Gastroesophageal sphincter (tissue), 4 donors: ENCODE measurements around the gene BCL2. TPM values are rescaled to one million over a fixed set of nuclear protein-coding genes. Genes with fewer than 3 reads are reported as not detected.

Source experiments
- ATAC-seq: fragments of 150-250 bp; one replicate; pipeline ENCODE4 v1.9.1; 2016; ENCODE audit warnings: mild to moderate bottlenecking, moderate library complexity
- H3K27ac ChIP-seq, 4 donors: fragments of 200-600 bp; sonication (generic) in 3 of 4; 1 replicate in 3 of 4; 2 replicates in 1 of 4; pipeline ENCODE4 v1.5.1; 2016 to 2019
- H3K27me3 ChIP-seq: fragments of 200-600 bp; sonication (generic); one replicate; pipeline ENCODE4 v1.5.1; 2019
- H3K36me3 ChIP-seq, 2 donors: fragments of 200-600 bp; sonication (generic); one replicate each; pipeline ENCODE4 v1.5.1; 2019; ENCODE audit warnings: control low read depth in 1 of 2
- H3K4me1 ChIP-seq, 3 donors: fragments of 200-600 bp; sonication (generic); 1 replicate in 2 of 3; 2 replicates in 1 of 3; pipeline ENCODE4 v1.5.1; 2016 to 2019; ENCODE audit warnings: control low read depth in 2 of 3
- H3K4me3 ChIP-seq, 2 donors: fragments of 200-600 bp; sonication (generic); one replicate each; pipeline ENCODE4 v1.5.1; 2019; ENCODE audit warnings: mild to moderate bottlenecking in 1 of 2, moderate library complexity in 1 of 2
- H3K9me3 ChIP-seq, 3 donors: fragments of 200-600 bp; sonication (generic); one replicate each; pipeline ENCODE4 v1.5.1; 2017 to 2019; ENCODE audit warnings: control low read depth in 2 of 3
- CTCF ChIP-seq, 4 experiments: fragments of 200-600 bp in 2 of 4; fragments of 450-650 bp in 2 of 4; sonication (generic) in 1 of 4; IDR thresholded peaks; one replicate each; pipeline ENCODE4 v1.5.1; 2017 to 2019; ENCODE audit warnings: antibody characterized with exemption in 4 of 4, mild to moderate bottlenecking in 2 of 4, moderate library complexity in 2 of 4
- EP300 ChIP-seq: sonication (generic); formaldehyde crosslinking; IDR thresholded peaks from one replicate; pipeline ENCODE4 v1.6.1; 2017; ENCODE audit warnings: antibody characterized with exemption, mild to moderate bottlenecking
- POLR2A ChIP-seq, 2 donors: fragments of 450-650 bp; IDR thresholded peaks; one replicate each; pipeline ENCODE4 v1.6.1; 2017; ENCODE audit warnings: antibody characterized with exemption in 2 of 2, mild to moderate bottlenecking in 2 of 2, moderate library complexity in 1 of 2
- POLR2AphosphoS5 ChIP-seq: sonication (generic); formaldehyde crosslinking; IDR thresholded peaks from one replicate; pipeline ENCODE4 v1.6.1; 2017; ENCODE audit warnings: antibody characterized with exemption
- WGBS, 2 donors: methylation state at CpG; one replicate each; pipeline ENCODE4 v1.1.5; 2018; ENCODE audit warnings: low coverage in 1 of 2; 5-methylcytosine and 5-hydroxymethylcytosine counted together
- total RNA-seq, 4 donors: library from RNA; depleted of rRNA; stranded (reverse); fragments of >200 nt; gene quantifications; one replicate each; pipeline ENCODE4 v1.1.0, GENCODE V29; 2016

Gene BCL2
- total RNA-seq, 4 donors from 2014 or later, result 31.2 to 41.7 (median 32.7) TPM

- Histone ChIP-seq H3K27me3 (no peaks in the 10 kb centered on the region), H3K27ac (peak overlapping the region in 3 of 4 donors; percentile 12 to 47 (median 44)), H3K4me1 (peaks cover 0 to 44% (median 6%) of the 10 kb centered on the region in 3 donors), H3K36me3 (no peaks in the 10 kb centered on the region), H3K4me3 (peak overlapping the region in 1 of 2 donors; percentile 11), H3K9me3 (no peaks in the 10 kb centered on the region)
- no peak for TF ChIP-seq EP300
- no peak for TF ChIP-seq CTCF (IDR thresholded peaks at IDR 0.05)
- no peak for TF ChIP-seq POLR2AphosphoS5
- TF ChIP-seq POLR2A (IDR thresholded peaks at IDR 0.05), result no peak
- peak; percentile 68 for ATAC-seq
- WGBS, 2 donors, result 26 to 35% methylated on average over 8 to 9 of the region's 10 CpGs
Observed at GRCh38 chr18:63253428-63254372, 65.9 kb downstream of the BCL2 start.

- Histone ChIP-seq H3K9me3 (no peaks in the 10 kb centered on the region), H3K27me3 (no peaks in the 10 kb centered on the region), H3K4me3 (peak overlapping the region in 1 of 2 donors; percentile 11), H3K36me3 (no peaks in the 10 kb centered on the region), H3K4me1 (peaks cover 0 to 44% (median 6%) of the 10 kb centered on the region in 3 donors), H3K27ac (peak overlapping the region in 3 of 4 donors; percentile 12 to 47 (median 44))
- TF ChIP-seq POLR2AphosphoS5, result no peak
- TF ChIP-seq CTCF (IDR thresholded peaks at IDR 0.05), result no peak
- no peak for TF ChIP-seq POLR2A (IDR thresholded peaks at IDR 0.05)
- TF ChIP-seq EP300, result no peak
- ATAC-seq, result no peak
- WGBS, 2 donors, result 24 to 55% methylated on average over 5 to 6 of the region's 6 CpGs
Observed at GRCh38 chr18:63253014-63253413, 66.6 kb downstream of the BCL2 start.

DNA sequence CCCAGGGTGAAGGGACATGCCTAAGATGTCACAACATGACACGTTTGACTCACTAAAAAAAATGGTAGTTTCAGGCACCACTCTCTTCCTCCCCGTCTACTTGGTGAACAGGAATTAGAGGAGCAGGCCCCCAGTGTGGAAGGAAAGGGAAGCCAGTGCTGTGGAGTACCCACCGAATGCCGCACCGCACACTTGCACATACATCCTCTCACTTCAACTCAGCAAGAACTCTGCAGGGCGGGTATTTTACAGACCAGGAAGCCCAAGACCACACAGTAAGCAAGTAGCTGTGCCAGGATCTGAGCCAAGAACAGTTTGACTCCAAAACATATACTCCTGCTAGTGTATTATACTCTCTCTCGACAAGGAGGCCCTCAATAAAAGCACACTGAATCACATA, 69.8 kb downstream of the BCL2 start:
- WGBS, 2 donors, result 40 to 55% methylated on average over 2 to 5 of the region's 7 CpGs
- ATAC-seq, result no peak
- H3K4me3 ChIP-seq, result no peak overlapping the region
- peaks cover 0 to 56% (median 13%) of the 10 kb centered on the region in 3 donors for H3K4me1 ChIP-seq
- no peaks in the 10 kb centered on the region for H3K27me3 ChIP-seq
- H3K9me3 ChIP-seq, result no peaks in the 10 kb centered on the region
- no peak for TF ChIP-seq POLR2AphosphoS5
- no peak for TF ChIP-seq CTCF (IDR thresholded peaks at IDR 0.05)
- no peak for TF ChIP-seq EP300
- TF ChIP-seq POLR2A (IDR thresholded peaks at IDR 0.05), result no peak
- no peak overlapping the region for H3K27ac ChIP-seq
- H3K36me3 ChIP-seq, result no peaks in the 10 kb centered on the region

- Histone ChIP-seq H3K4me3 (no peak overlapping the region), H3K27ac (peak overlapping the region in 3 of 4 donors; percentile 20 to 53 (median 47)), H3K4me1 (peaks cover 0 to 41% (median 8%) of the 10 kb centered on the region in 3 donors), H3K36me3 (no peaks in the 10 kb centered on the region), H3K27me3 (no peaks in the 10 kb centered on the region), H3K9me3 (no peaks in the 10 kb centered on the region)
- peak; percentile 32 for ATAC-seq
- WGBS, 2 donors, result 45 to 58% methylated on average over 2 to 4 of the region's 4 CpGs
- peak; percentile 16 for TF ChIP-seq POLR2AphosphoS5
- TF ChIP-seq EP300, result no peak
- TF ChIP-seq CTCF (IDR thresholded peaks at IDR 0.05), result no peak
Observed at GRCh38 chr18:63247926-63248325, 71.6 kb downstream of the BCL2 start.
